ENCODE measurements around the gene CPA3.

CPA3 gene

DNA sequence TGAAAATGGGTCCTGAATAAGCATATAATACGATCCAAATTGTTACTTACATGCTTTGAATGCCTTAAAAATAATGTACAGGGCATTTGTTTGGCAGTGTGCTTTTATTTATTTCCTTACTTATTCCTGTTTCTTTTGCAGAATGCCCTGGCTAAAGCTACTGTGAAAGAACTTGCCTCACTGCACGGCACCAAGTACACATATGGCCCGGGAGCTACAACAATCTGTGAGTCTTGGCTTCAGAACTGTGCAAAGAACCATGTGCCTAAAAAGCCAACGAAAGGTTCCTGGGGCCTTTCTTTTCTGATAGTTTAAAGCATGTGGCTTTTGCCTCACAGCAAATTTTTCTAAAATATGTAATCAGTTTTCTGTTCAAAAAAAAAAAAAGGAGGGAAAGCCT, 7.8 kb upstream of the CPA3 start:
- no peak for DNase-seq (ENCODE audit: low read depth, low spot score)

DNA sequence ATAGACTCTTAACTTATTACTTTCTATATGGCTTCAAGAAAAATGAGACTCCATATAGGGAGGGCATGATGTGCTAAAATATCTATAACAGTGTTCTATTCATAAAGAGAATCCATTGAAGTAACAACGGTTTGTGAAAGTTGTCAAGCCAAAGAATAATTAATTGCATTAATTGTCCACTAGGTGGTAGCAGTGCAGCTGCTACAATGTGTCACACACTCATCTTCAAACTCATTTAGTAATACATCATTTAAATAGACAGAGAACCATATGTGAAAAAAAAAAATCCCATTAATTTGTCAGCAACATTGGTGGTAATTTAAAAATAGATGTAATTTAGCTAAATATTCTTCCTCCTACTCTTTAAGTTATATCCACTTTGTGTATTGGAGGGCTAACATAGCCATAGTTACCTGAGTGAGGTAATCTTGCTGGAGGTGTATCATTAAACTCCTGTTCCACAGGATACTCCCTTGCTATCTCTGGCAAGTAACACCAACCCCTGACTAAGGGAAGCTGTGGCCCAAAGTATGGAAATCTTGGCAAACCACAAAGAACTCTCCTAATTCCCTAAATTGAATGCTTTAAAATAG, 3.7 kb upstream of the CPA3 start:
- DNase-seq (ENCODE audit: low read depth, low spot score), result no peak

DNA sequence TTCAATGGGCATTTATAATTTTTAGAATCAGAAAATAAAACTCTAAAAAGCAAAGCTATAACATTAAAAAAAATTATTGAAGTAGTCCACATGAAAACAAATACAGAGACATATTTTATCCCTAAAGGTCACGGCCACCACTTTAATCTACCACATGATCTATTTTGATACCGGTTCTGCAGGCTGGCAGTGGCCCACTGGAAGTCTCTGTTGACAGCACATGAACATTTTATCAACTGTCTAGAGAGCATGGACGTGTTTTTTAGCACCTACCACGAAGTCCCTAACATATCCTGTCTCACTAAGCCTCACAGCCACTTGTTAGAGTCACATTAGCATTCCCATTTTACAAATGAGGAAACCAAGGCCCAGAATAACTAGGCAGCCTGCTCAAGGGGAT, 1.8 kb upstream of the CPA3 start:
- no peak for DNase-seq (ENCODE audit: low read depth, low spot score)

DNA sequence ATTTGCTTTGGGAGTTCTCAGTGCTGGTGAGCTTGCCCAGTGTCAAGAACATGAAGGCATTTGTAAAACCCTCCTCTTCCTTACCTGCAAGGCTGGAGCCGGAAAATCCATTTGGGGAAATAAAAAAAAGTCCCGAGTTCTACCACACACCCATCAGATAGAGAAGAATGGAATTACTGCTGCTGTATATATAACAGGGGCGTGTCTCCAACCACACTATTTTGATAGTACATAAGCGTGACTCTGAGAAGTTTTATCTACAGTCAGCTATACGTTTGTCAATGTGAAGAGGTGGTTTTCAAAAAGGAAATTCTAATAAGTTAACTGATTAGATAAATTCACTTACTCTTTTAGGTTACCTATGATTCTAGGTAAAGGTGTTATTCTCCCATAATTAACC, 1.3 kb upstream of the CPA3 start:
- DNase-seq (ENCODE audit: low read depth, low spot score), result no peak

DNA sequence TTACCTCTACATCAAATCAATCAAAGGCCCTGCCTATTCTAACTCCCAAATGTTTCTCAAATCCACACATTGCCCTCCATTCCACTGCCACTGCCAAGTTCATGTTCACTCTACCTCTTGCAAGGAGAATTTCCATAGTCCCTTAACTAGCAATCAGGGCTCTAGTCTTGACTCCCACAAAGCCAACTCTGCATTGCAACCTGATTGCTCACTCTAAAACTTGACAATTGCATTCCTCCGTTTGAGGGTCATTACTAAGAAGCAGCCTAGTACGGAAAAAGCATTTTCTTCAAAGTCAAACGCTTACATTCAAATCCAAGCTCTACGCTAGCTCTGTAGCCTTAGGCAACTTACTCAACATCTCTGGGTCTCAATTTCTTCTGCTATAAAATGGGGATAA, 1.2 kb downstream of the CPA3 start:
- no peak for DNase-seq (ENCODE audit: low read depth, low spot score)

DNA sequence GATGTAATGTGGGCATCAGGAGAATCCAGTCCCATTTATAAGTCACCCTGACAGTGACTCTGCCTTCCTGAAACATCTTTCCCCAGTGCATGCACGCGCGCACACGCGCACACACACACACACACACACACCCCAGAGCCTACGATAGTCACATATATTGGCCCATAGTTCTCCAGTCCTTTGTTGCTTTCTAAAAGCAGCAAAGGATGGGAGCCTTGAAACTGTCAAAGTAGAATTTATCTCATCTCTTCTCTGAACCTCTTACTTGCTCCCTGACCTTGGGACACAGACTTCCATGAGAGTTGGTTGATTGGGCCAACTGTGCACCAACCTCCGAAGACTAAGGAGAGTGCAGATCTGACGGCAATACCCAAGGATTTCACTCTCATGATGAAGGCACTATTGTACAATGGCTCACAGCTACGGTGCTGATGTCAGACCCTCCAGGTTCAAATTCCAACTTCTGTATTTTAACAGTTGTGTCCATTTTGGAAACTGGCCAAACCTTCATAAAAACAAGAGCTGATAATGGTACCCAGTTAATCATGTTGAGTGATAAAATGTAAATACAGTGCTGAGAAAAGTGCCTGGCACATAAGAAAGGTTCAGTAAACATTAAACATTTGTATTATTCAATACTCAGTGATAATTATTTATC, 8.3 kb downstream of the CPA3 start:
- DNase-seq (ENCODE audit: low read depth, low spot score), result no peak

DNA sequence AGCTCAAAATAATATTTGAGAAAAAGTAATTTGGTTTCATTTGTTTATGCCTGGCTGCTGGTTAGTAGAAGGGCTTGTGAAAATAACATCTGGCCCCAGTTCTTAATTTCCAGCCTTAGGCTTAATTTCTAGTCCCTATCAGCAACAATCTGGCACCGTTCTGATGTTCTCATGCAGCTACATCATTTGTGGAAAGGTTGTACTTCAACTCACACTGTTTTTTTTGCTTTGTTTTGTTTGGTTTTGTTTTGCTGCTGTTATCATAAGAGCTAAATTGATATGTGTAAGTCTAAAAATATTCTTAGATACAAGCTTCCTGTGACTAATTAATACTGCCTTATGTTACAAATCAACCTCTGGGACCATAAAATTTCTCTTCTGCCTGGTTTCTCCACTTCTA, 8.9 kb downstream of the CPA3 start:
- DNase-seq (ENCODE audit: low read depth, low spot score), result no peak

DNA sequence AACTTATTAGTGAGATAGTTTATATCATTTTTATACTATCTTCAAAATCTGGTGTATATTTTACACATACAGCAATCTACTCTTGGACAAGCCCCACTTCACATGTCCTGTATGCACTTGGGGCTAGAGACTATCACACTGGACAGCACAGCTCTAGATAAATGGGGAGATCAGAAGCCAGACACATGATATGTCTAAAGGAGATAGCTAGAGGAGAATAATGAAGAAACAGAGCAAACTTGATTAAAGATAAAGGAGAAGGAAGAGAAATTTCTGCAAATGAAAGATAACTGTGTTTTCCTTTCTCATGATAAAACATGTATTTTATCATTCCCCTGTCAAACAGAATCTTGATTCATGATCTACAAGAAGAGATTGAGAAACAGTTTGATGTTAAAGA, 13.0 kb downstream of the CPA3 start:
- no peak for DNase-seq (ENCODE audit: low read depth, low spot score)

- DNase-seq (ENCODE audit: low read depth, low spot score), result no peak
Measured at GRCh38 chr3:148879256-148879655, 14.2 kb downstream of the CPA3 start.

- DNase-seq (ENCODE audit: low read depth, low spot score), result no peak
Measured at GRCh38 chr3:148880681-148881080, 15.6 kb downstream of the CPA3 start.

- no peak for DNase-seq (ENCODE audit: low read depth, low spot score)
Measured at GRCh38 chr3:148881286-148881685, 16.2 kb downstream of the CPA3 start.

DNA sequence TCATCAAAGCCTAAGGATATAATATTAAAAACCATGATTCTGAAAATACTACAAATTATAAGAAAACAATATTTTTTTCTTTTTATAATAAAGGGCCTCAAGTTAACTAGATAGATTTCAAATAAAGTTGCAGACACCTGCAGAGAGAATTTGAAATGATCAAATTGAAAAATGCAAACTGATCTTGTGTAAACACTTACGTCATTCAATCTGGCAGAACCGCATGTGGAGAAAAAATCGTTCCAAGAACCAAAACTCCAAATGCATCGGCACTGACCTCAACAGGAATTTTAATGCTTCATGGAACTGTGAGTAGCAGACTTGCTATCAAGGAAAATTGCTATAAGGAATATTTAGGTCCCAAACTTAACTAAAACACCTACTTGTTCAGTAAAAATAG, 17.2 kb downstream of the CPA3 start:
- DNase-seq (ENCODE audit: low read depth, low spot score), result no peak

GRCh38 chr3:148883163-148883562, 18.1 kb downstream of the CPA3 start:
- DNase-seq (ENCODE audit: low read depth, low spot score), result no peak

- DNase-seq (ENCODE audit: low read depth, low spot score), result no peak
Measured at GRCh38 chr3:148884261-148884660, 19.2 kb downstream of the CPA3 start.

GRCh38 chr3:148889828-148890227, 24.7 kb downstream of the CPA3 start:
- no peak for DNase-seq (ENCODE audit: low read depth, low spot score)

GRCh38 chr3:148896062-148896461, 31.0 kb downstream of the CPA3 start:
- DNase-seq (ENCODE audit: low read depth, low spot score), result no peak

- DNase-seq (ENCODE audit: low read depth, low spot score), result no peak
Measured at GRCh38 chr3:148901987-148902791, 37.1 kb downstream of the CPA3 start.

- DNase-seq (ENCODE audit: low read depth, low spot score), result no peak
Measured at GRCh38 chr3:148903022-148903442, 37.9 kb downstream of the CPA3 start.

GRCh38 chr3:148903941-148904340, 38.8 kb downstream of the CPA3 start:
- DNase-seq (ENCODE audit: low read depth, low spot score), result no peak

GRCh38 chr3:148906667-148907066, 41.6 kb downstream of the CPA3 start:
- no peak for DNase-seq (ENCODE audit: low read depth, low spot score)

GRCh38 chr3:148911173-148911572, 46.1 kb downstream of the CPA3 start:
- no peak for DNase-seq (ENCODE audit: low read depth, low spot score)

DNA sequence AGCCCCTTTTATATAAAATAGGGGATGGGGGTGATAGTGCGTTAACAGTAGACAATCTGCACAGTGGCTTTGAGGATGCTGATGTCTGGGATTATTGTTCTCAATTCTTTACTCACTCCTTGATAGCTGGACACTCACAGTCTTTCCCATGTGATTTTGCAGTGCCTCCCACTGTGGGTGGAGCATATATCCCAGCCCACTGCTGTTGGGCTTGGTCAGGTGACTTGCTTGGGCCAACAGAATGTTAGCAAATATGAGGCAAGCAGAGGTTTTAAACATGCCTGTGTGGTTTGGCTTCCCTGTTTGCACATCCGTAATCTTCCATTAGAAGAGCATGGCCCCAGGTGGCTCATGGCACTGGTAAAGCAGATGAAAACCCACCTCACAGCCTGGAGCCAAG, 46.5 kb downstream of the CPA3 start:
- no peak for DNase-seq (ENCODE audit: low read depth, low spot score)
